C4-2B (cell line): ENCODE data around the gene CCDC188.

Source experiments
- H3K27ac ChIP-seq: fragments of 450-650 bp; 2 replicates; pipeline ENCODE4 v1.5.1; 2017
- ZFX ChIP-seq: fragments of 450-650 bp; IDR thresholded peaks from 2 replicates; pipeline ENCODE4 v1.6.1; 2017
- TF ChIP-seq, protein P1 (sequence below): fragments of 450-650 bp; conservative IDR thresholded peaks from 2 replicates; pipeline ENCODE4 v1.5.1; 2017; ENCODE audit warnings: mild to moderate bottlenecking

Gene CCDC188

GRCh38 chr22:20126284-20127029 lies 24.4 kb downstream of the CCDC188 start:
- no peak overlapping the region for H3K27ac ChIP-seq
- TF ChIP-seq, protein P1, sequence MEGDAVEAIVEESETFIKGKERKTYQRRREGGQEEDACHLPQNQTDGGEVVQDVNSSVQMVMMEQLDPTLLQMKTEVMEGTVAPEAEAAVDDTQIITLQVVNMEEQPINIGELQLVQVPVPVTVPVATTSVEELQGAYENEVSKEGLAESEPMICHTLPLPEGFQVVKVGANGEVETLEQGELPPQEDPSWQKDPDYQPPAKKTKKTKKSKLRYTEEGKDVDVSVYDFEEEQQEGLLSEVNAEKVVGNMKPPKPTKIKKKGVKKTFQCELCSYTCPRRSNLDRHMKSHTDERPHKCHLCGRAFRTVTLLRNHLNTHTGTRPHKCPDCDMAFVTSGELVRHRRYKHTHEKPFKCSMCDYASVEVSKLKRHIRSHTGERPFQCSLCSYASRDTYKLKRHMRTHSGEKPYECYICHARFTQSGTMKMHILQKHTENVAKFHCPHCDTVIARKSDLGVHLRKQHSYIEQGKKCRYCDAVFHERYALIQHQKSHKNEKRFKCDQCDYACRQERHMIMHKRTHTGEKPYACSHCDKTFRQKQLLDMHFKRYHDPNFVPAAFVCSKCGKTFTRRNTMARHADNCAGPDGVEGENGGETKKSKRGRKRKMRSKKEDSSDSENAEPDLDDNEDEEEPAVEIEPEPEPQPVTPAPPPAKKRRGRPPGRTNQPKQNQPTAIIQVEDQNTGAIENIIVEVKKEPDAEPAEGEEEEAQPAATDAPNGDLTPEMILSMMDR, result no peak
- no peak for TF ChIP-seq ZFX

GRCh38 chr22:20125201-20126174 lies 25.4 kb downstream of the CCDC188 start:
- TF ChIP-seq, protein P1, result no peak
- no peak for TF ChIP-seq ZFX
- no peak overlapping the region for H3K27ac ChIP-seq

- TF ChIP-seq, protein P1, result no peak
- no peak for TF ChIP-seq ZFX
Observed at GRCh38 chr22:20124083-20124787, 26.6 kb downstream of the CCDC188 start.

DNA sequence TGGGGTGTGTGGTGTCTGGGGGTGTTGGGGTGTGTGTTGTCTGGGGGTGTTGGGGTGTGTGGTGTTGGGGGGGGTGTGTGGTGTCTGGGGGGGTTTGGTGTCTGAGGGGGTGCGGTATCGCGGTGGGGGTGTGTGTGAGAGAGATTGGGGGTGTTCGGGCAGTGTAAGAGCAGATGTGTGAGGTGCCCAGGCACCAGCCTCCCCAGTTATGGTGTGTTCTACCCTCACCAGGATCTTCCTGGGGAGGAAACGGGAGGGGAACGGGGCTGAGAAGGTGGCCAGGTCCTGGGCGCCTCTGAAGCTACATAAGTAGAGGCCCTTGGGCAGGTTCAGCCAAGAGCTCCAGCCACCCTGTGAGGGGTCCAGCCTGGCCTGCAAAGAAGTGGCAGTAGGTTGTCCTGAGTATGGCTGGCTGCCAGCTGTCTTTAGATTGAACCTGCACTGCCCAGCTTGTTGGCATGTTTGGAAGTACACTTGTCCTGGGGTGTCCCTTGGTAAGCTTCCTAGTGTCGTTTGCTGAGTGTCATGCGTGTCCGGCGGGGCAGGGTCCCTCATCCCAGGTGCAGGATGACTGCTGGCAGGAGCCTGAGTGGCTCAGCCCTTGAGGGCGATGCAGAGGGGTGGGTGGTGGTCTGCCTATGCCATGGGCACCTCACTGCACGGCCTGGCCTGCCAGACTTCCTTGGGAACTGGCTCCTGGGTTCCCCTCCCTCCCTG lies 27.3 kb downstream of the CCDC188 start:
- TF ChIP-seq, protein P1, result no peak
- no peak for TF ChIP-seq ZFX
- no peak overlapping the region for H3K27ac ChIP-seq

More at GRCh38 chr22:20124083-20124787, 26.6 kb downstream of the CCDC188 start:
- H3K27ac ChIP-seq, result no peak overlapping the region

DNA sequence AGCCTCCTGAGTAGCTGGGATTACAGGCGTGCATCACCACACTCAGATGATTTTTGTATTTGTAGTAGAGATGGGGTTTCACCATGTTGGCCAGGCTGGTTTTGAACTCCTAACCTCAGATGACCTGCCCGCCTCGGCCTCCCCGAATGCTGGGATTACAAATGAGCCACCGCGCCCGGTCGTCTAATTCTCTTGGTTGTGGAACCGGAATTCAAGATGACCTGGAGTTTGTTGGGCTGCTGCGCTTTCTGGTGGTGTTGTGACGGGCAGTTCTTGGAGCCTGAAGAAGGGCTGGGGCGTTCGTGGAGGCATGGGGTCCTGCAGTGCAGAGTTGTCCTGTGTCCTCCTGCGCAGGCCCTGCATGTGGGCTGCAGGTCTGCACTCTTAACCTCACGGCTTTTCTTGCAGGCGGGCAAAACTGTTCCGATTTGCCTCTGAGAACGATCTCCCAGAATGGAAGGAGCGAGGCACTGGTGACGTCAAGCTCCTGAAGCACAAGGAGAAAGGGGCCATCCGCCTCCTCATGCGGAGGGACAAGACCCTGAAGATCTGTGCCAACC lies 28.9 kb downstream of the CCDC188 start:
- TF ChIP-seq, protein P1, result no peak
- no peak for TF ChIP-seq ZFX
- no peak overlapping the region for H3K27ac ChIP-seq

GRCh38 chr22:20118300-20119020 lies 32.4 kb downstream of the CCDC188 start:
- peak overlapping the region; percentile 94 for H3K27ac ChIP-seq
- TF ChIP-seq, protein P1, result no peak
- TF ChIP-seq ZFX, result no peak
